Epithelial cell of proximal tubule (primary cell): ENCODE data around the gene DGCR2. TPM values are rescaled to one million over a fixed set of nuclear protein-coding genes. Genes with fewer than 3 reads are reported as not detected.
"Not testable (repeated sequence)": the region's sequence is repeated elsewhere in the genome, so short reads cannot be mapped to it uniquely, and the experiment has no call there.

Experiments
- DNase-seq: peaks from one replicate; pipeline ENCODE4 v3.0.0-alpha.2; 2011; ENCODE audit warnings: low read depth
- H3K4me3 ChIP-seq: 2 replicates; pipeline ENCODE4 v1.5.1; 2011; ENCODE audit warnings: low read depth, mild to moderate bottlenecking, low read length
- total RNA-seq: library from RNA; depleted of rRNA; stranded (reverse); fragments of >200 nt; gene quantifications from 2 replicates; pipeline ENCODE4 v1.2.3, GENCODE V29; 2015
- TF ChIP-seq, protein P1 (sequence below): conservative IDR thresholded peaks from 2 replicates; pipeline ENCODE4 v1.5.1; 2012; ENCODE audit warnings: low read depth, mild to moderate bottlenecking, low read length

DGCR2 gene
- total RNA-seq, 1 donor from 2014 or later = 51.7 TPM

GRCh38 chr22:19003508-19003907, 118.7 kb downstream of the DGCR2 start:
- TF ChIP-seq, protein P1, sequence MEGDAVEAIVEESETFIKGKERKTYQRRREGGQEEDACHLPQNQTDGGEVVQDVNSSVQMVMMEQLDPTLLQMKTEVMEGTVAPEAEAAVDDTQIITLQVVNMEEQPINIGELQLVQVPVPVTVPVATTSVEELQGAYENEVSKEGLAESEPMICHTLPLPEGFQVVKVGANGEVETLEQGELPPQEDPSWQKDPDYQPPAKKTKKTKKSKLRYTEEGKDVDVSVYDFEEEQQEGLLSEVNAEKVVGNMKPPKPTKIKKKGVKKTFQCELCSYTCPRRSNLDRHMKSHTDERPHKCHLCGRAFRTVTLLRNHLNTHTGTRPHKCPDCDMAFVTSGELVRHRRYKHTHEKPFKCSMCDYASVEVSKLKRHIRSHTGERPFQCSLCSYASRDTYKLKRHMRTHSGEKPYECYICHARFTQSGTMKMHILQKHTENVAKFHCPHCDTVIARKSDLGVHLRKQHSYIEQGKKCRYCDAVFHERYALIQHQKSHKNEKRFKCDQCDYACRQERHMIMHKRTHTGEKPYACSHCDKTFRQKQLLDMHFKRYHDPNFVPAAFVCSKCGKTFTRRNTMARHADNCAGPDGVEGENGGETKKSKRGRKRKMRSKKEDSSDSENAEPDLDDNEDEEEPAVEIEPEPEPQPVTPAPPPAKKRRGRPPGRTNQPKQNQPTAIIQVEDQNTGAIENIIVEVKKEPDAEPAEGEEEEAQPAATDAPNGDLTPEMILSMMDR = no peak
- no peak overlapping the region for H3K4me3 ChIP-seq
- no peak for DNase-seq

DNA sequence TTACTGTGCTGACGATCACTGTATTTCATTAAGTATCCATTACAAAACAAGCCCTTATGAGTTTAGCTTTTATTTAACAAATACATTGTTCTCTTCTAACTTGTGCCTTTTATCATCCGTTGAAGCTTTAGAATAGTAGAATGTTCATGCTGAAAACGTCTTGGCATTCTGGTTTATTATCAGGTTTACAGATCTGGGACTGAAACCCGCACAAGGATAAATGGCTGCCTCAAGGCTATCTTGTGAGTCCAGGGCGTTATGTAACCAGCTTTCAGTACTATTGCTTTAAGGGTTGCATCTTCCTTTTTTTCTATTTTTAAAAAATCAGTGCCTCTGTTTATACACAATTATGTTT, 119.6 kb downstream of the DGCR2 start:
- TF ChIP-seq, protein P1 = no peak
- no peak for DNase-seq
- H3K4me3 ChIP-seq = peak overlapping the region; percentile 12

DNA sequence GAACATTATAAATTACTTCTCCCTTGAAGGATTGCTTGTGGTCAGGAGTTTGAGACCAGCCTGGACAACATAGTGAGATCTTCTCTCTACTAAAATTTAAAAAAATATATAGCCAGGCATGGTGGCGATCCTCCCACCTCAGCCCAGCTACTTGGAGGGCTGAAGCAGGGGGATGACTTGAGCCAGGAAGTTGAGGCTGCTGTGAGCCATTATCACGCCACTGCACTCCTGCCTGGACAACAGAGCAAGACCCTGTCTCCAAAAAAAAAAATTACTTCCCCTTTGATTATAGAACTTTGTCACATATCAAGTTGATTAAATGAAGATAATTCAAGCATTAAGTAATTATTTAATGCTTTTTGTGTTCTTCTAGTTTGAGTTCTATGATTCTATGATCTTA, 121.0 kb downstream of the DGCR2 start:
- no peak for DNase-seq
- H3K4me3 ChIP-seq = no peak overlapping the region
- TF ChIP-seq, protein P1 = no peak

DNA sequence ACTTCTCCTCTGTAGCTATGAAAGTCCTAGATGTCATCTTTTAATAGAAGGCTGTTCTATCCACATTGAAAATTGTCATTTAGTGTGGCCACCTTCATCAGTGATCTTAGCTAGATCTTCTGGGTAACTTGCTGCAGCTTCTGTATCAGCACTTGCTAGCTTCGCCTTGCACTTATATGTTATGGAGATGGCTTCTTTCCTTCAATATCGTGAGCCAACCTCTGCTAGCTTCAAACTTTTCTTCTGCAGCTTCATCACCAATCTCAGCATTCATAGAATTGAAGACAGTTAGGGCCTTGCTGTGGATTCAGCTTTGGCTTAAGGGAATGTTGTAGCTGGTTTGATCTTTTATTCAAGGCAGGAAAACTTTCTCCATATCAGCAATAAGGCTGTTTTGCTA, 122.1 kb downstream of the DGCR2 start:
- H3K4me3 ChIP-seq, DNase-seq: not testable (repeated sequence)

DNA sequence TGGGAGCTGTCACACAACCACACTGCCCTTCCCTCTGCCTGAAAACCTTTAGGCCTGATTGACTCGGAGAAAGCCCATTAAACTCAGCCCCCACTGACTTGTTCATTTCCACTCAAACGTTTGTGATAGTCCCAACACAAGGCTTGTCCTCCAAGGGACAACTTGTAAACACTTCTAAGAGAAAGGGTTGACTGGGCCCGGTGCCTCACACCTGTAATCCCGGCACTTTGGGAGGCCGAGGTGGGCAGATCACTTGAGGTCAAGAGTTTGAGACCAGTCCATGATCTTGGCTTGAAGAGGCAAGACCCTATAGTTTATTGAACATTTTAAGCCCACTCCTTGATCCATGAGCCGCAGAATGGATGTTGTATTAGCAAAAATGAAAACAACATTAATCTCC, 122.8 kb downstream of the DGCR2 start:
- DNase-seq = no peak
- no peak overlapping the region for H3K4me3 ChIP-seq
- TF ChIP-seq, protein P1 = no peak

DNA sequence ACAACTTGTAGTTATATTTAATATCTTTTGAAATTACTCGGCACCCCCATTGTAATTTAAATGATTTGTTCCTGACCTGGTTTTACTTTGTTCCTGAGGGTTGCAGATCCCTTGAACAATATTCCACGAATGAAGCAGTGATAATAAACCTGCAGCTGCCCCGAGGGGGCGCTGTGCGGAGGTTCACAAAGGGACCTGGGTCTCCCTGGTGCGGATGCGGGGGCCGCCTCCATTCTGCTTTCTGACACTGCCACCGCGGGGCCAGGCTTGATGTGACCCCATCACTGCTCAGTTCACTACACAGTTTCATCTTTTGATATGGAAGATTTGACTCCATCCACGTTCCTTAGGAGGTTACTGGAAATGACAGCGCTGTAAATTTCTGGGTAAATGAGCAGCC, 123.2 kb downstream of the DGCR2 start:
- no peak overlapping the region for H3K4me3 ChIP-seq
- TF ChIP-seq, protein P1 = peak; percentile 41
- no peak for DNase-seq

DNA sequence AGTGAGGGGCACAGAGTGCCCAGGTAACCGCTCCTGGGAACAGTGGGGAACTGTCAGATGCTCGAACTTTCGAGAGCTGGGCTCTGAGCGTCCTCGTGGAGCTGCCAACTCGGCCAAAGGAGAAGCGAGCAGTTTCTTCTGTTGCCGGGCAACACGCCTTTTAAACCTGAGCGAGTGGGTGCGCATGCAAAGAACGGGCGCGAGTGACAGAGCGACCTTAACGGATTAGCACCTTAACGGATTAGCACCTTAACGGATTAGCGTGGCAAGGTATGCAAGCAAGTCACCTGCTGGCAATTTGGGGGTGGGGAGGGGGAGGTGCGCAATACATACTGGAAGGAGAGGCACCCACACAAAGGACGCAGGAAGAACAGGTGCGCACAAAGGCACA, 124.3 kb downstream of the DGCR2 start:
- no peak for DNase-seq
- TF ChIP-seq, protein P1 = no peak
- H3K4me3 ChIP-seq = no peak overlapping the region
